ENCODE results near the gene NR1H2.
"Not testable (repeated sequence)": the region's sequence is repeated elsewhere in the genome, so short reads cannot be mapped to it uniquely, and the experiment has no call there.

Gene NR1H2

DNA sequence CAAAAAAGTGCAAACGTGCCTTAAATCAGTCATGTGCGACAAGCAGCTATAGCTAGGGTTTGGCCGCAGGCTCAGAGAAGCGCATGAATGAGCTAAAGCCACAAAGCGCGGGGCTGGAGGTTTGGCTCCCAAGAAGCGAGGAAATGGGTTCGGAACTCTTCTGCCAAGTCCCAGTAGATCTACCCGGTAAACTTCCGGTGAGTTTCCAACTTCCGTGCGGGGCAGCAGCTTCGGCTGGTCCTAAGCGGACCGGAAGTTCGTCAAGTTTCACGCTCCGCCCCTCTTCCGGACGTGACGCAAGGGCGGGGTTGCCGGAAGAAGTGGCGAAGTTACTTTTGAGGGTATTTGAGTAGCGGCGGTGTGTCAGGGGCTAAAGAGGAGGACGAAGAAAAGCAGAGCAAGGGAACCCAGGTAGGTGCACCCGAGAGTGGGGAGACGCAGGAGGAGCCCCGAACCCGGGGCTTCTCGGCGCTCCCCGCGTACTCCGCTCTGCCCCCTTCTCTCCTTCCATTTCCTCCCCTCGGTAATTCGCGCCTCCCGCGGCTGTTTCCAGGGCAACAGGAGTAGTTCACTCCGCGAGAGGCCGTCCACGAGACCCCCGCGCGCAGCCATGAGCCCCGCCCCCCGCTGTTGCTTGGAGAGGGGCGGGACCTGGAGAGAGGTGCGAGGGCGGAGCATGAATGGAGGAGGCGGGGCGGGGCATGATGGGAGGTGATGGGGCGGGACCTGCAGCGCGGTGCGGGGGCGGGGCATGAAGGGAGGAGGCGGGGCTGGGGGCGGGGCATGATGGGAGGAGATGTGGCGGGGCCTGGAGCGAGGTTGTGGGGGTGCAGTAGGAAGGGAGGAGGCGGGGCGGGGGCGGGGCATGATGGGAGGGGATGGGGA, at the start of gene NR1H2:
NR1H2 (plus strand) TSS at position 292 of the 885 bp plus-strand sequence. CDS start 1,149 bp downstream, outside the sequence.
- peak; percentile 94 for FAIRE-seq

DNA sequence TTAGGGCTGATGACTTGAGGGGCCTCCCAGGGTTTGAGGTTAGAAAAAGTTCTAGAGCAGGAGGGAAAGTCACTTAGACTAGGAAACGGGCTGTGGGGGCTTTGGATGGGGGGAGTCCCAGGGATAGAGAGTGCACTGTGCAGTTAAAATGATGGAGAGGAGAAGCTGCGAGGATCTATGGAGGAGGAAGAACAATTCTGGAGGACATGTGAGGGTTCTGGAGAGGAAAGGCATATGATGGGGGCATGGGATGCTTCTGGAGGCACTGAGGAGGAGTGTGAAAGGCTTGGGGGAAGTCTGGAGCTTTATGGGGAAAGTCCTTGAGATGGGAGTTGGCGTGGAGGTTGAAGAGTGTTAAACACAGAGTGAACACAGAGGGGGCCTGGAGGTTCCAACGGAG, 49.2 kb upstream of the NR1H2 start:
- no peak for FAIRE-seq

DNA sequence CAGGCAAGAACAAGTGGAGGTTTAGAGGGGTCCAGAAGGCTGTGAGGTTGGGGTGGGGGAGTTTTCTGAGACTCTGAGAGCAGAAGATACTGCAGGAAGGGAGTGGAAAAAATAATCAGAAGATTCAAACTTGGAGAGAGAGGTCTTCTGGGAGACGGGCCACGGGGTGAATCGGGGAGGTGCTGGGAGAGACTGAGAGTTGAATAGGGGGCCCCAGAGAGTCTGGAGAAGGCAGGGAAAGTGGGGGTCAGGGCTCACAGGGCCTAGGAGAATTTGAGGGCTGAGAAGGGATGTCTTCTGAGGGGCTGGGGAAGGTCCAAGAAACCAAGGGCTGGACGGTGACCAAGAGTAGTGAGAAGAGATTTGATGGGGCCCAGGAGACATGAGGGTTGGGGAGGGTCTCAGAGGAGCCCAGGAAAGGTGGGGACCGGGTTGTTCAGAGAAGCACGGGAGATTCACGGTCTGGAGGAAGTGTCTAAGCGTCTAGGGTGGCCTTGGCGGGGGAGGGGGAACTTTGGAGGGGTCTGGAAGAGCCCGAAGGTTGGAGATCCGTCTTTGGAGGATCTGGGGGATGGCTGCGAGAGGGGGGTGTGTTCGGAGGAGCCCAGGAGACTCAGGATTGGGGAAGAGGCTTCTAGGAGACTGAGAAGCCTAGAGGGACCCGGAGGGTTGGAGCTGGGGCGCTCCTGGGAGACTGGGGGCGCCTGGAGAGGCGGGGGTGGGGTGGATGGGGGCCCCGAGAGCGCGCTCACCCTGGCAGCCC, 48.6 kb upstream of the NR1H2 start:
- no peak for FAIRE-seq

DNA sequence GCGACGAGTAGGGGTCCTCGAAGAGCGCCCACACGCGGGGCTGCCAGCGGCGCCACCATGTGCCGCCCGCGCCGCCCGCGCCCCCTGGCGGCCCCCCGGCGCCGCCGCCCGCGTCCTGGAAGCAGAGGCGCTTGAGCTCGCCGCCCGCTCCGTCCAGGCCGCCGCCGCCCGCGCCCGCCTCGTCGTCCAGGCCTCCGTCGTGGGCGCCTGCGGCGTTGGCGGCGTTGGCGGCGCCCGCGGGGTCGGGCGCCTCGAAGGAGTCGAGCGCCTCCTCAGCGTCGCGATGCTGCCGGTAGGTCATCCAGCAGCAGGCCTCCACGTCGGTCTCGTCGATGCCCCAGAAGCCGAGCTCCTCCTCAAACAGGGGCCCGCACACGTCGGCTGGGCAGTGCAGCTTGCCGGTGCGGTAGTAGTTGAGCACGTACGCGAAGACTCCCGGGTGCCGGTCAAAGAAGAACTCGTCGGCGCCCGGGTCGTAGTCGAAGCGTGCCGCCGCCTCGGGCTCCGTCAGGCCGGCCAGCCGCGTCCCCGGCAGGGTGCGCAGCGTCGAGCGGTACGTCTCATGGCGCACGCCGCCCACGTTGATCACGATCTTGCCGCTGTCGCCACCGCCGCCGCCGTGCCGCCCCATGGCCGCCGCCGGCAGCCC, 47.9 kb upstream of the NR1H2 start:
- no peak for FAIRE-seq

DNA sequence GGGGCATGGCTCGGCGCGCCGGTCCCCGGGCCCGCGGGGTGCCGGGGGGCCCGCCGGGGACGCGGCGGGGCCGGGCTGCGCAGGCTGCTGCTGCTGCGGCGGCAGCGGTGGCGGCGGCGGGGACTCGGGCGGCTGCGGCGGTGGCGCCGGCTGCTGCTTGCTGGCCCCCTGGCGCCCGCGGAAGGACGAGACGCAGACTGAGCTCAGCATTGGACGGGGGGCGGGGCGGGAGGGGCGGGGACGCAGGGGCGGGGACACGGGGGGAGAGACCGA, 47.4 kb upstream of the NR1H2 start:
- no peak for FAIRE-seq

DNA sequence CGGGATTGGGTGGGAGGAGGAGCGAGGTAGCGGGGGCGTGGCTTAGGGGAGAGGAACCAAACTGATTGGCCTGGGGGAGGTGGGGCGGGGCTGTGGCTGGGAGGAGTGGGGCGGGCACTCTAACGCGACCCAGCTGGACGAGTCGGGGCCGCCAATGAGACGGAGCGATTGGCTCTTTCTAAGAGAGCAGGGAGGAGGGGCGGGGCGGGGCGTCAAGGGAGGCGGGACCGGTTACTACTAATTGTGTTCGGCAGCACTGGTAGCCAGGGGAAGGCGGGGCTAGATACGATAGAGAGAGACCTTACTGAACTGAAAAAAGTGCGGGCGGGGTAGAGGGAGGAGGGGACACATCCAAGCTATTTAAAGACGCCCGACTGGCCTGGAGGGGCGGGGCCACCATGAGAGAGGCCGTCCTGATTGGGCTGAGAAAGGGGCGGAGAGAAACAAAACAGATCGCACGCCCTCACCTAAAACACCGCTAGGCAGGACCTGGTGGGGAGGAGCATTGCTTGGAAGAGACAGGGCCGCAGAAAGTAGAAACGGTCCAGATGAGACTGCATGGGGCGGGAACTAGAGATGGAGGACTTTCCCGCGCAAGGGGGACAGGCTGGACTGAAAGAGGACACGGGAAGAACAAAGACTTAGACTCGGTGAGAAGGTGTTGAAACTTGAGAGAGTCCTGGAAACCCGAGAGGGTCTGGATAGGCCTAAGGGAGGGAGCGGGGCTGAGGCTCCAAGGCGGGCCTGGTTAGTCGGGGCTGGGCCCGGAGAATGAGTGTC, 46.9 kb upstream of the NR1H2 start, which contains the start of gene KCNC3:
KCNC3 (minus strand) TSS at position 232 of the 780 bp plus-strand sequence. CDS start 295 bp downstream, outside the sequence.
- peak; percentile 78 for FAIRE-seq

DNA sequence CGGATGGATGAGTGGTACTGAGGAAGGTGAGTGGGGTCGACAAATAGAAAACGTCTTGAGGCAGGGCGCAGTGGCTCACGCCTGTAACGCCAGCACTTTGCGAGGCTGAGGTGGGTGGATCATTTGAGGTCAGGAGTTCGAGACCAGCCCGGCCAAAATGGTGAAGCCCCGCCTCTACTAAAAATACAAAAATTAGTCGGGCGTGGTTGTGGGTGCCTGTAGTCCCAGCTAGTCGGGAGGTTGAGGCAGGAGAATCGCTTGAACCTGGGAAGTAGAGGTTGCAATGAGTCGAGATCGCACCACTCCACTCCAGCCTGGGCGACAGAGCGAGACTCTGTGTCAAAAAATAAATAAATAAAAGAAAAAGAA, 46.3 kb upstream of the NR1H2 start:
- not testable (repeated sequence) for FAIRE-seq

DNA sequence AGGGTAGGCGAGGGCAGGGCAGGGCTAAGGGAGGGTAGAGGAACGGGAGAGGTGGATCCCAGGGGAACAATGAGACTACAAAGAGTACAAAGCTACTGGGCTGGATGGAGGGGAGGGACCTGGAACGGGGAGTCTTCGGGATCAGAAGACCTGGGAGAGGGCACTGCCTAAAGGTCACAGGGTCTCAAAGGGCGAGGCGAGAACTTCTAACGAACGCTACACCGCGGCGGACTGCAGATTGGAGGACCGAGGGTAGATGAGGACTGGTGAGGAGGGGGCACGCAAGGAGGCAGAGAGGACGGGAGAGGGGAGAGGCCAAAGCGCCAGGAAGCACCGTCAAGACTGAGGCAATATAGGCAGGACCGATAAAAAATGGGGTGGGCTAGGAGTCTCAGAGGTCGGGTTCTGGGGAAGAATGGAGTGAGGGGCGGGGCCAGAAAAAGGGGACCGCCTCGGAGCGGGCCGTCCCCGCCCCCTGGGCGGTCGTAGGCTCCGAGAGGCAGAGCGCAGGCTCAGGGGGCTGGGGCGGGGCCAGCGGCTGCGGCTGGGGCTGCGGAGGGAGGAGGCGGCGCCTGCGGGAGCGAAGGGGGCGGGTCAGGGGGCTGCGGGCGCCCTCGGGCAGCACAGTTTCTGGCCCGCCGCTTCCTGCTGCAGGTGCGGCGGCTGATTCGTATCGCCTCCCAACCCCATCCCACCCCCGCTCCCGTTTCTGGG, 45.7 kb upstream of the NR1H2 start:
- no peak for FAIRE-seq

DNA sequence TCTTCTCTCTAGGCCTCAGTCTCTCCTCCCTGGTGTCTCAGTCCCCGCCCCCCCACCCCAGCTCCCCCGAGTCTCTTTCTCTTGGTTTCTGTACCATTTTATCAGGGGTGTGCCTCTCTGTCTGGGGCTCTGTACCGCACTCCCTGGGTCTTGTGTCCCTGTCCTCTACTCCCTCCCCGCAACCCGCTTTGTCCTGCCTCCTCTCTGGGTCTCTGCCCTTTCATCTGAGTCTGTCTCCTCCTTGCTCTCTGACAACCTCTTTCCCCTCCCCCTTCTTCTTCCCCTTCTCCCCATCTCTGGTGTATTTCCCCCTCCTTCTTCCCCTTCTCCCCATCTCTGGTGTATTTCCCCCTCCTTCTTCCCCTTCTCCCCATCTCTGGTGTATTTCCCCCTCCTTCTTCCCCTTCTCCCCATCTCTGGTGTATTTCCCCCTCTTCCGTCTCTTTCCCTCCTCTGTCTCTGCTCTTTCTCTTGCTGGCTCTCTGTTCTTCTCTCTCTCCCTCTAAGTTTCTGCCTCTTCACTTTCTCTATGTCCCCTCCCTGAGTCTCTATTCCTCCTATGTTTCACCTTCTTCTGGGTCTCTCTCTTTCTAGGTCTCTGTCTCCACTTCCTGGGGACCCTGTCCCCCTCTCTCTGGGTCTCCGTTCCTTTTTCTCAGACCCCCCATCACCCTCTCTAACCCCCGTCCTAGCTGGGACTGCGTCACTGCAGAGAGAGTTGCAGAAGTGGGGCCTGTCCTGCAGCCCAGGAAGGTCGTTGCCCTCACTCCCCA, 44.9 kb upstream of the NR1H2 start:
- FAIRE-seq, result no peak

GRCh38 chr19:50331994-50332243, 44.3 kb upstream of the NR1H2 start:
- FAIRE-seq, result no peak

DNA sequence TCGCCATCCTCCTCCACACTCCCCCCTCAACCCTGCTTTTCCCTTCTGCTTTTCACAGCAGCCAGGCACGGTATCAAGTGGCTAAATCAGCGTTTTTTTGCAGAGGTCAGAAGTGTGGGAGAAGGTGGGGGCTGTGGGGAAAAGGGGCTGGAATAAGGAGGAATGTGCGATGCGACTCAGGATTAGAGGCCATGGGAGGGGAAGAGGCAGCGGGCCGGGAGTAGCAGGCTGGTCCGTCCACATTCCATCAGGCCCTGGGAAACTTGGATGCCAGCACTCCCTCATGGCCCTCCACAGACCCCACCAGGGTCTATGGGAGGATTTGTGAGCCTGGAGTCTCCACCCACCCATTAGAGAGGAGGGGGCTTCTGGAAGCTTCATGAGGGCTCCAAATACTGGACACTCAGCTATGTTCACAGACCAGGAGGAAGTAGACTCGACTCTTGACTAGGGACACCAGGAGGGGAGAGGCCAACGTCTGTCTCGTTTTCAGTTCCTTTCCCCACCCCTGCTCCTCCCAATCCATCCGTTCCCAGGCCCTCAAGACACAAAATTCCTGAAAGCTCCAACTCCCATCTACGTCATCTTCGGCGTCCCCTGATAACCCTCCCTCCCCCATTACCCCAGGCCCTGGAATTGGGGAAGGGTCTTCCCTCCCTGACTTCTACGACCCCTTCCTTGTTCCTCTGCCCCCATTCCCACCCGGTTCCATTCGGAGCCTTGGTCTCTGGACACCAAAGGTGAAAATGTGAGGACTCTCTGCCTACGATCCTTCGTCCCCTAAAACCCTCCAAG, 43.8 kb upstream of the NR1H2 start:
- no peak for FAIRE-seq

- FAIRE-seq, result no peak
These were observed 43.0 kb upstream of the NR1H2 start for GRCh38 chr19:50333235-50333736.

- FAIRE-seq, result no peak
These were observed 42.3 kb upstream of the NR1H2 start for GRCh38 chr19:50333737-50334617.

DNA sequence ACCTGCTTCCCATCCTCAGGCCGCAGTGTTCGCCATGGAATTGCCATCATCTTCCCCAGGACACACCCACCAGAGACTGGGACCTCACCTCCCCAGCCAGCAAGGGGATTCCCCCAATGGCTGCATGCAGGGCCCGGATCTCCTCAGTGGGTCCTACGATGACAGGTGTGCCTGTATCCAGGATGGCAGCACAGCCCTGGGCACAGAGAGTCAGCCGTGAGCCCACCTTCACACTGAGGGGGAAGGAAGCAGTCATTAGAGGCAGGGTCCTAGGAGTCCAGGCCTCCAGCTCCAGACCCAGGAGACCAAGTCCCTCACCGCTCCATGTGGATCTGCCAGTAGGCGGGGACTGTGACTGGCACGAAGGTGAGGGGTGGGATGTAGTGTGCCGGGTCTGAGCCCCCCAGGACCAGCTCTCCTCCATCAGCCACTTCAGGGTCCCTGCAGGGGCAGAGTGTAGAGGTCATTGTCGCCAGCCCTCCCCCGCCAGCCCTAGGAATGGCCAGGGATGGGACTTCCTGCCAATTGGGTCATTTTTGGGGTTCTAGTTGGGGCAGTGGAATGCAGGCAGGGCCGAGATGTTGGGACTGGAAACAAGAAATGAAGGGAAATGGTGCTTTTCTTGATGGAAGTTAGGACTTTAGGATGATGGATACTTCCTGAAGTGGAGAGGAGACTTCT, 41.4 kb upstream of the NR1H2 start:
- no peak for FAIRE-seq

DNA sequence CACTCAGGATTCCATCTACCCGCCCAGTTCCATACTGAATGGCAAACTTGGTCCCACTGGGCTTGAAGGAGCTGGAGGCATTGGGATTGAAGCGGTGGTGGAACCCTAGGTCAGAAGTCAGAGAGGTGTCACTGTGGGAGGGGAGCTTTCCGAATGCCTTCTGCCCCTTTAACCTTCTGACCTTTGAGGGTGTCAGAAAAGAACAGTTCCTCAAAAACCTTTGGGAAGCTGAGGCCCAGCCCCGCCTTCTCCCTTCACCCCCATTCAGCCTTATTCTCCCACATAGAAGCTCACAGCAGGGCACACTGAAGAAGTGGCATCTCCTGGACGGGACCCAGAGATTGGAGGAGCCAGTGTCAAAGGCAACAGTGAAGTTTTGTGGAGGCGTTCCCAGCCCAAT, 39.2 kb upstream of the NR1H2 start:
- FAIRE-seq, result not testable (repeated sequence)

GRCh38 chr19:50340331-50340730, 35.9 kb upstream of the NR1H2 start:
- no peak for FAIRE-seq

DNA sequence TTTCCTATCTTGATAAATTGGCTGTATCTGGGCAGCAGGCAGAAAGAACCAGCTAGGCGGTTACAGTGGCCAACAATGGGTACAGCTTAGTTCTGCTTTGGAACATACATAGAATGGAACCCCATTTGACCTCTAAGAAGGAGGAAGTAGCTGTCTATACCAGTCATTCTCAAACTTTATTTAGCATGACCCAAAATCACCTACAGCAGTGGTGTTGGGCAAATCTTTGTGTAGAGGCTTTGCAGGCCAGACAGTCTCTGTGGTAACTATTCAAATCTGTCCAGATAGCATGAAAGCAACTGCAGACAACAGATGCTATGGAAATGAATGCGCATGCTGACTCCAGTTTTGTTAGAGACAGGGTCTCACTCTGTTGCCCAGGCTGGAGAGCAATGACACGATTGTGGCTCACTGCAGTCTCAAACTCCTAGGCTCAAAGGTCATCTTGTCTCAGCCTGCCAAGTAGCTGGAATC, 35.1 kb upstream of the NR1H2 start:
- FAIRE-seq, result no peak

DNA sequence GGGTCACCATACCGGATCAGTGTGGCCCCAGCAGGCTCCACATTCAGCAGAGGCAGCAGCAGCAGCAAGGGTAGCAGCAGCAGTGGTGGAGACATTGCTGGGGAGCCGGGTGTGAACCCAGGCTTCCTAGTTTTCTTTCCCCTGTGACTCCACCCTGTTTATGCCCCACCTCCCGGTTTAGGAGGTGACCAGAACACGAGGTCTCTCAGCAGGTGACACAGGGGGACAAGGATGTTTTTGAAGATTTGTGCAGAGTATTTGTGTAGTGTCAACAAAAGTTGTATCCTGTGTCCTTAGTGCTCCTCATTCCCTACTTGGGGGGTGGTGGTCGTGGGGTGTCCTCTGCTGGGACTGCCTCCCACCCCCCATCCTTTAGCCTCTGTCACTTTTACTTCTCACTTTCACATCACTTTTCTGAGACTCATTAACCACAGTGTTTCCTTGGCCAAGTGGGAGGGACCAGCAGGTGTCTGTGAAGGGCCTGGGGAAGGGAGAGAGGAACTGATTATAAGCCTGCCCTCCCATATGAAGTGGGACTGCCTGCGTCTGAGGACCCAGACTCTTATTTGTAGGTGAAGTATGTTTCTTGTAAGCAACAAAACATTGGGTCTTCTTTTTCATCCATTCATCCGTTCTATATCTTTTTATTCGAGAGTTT, 31.5 kb upstream of the NR1H2 start:
- FAIRE-seq, result no peak
